MCF 10A (cell line): ENCODE data around the gene HORMAD2. TPM values are rescaled to one million over a fixed set of nuclear protein-coding genes. Genes with fewer than 3 reads are reported as not detected.
"Not testable (repeated sequence)": the region's sequence is repeated elsewhere in the genome, so short reads cannot be mapped to it uniquely, and the experiment has no call there.

Experiments
- BruUV-seq: library from RNA; stranded (reverse); fragments of 400-500 nt; replicated peaks from 2 replicates; lab custom pipeline; 2021; lab: Mats Ljungman, UMichigan
- CTCF ChIA-PET: fragments of 300-600 bp; sonication (Branson Sonifier 250); formaldehyde crosslinking; extraction: SDS; loops from one replicate; lab custom pipeline; 2021; ENCODE audit warnings: antibody characterized with exemption, inconsistent platforms; lab: Yijun Ruan, JAX
- POLR2A ChIA-PET: fragments of 300-600, 350-650 bp; sonication (Branson Sonifier 250); formaldehyde crosslinking; extraction: SDS; loops from one replicate; lab custom pipeline; 2020; ENCODE audit warnings: antibody characterized with exemption, inconsistent platforms; lab: Yijun Ruan, JAX
- DNase-seq: peaks from one replicate; pipeline ENCODE4 v3.0.0-alpha.2; 2018; ENCODE audit not compliant: unreplicated experiment
- H3K27ac Mint-ChIP-seq: one replicate; pipeline ENCODE4 v1.8.0; 2022; ENCODE audit warnings: mild to moderate bottlenecking, low read depth, mixed read lengths; ENCODE audit not compliant: unreplicated experiment
- H3K27me3 Mint-ChIP-seq: one replicate; pipeline ENCODE4 v1.8.0; 2022; ENCODE audit warnings: mixed read lengths; ENCODE audit not compliant: insufficient read depth, unreplicated experiment
- H3K36me3 Mint-ChIP-seq: one replicate; pipeline ENCODE4 v1.8.0; 2022; ENCODE audit warnings: mild to moderate bottlenecking, moderate library complexity, mixed read lengths; ENCODE audit not compliant: insufficient read depth, unreplicated experiment
- H3K4me1 Mint-ChIP-seq: one replicate; pipeline ENCODE4 v1.8.0; 2022; ENCODE audit warnings: mixed read lengths; ENCODE audit not compliant: insufficient read depth, unreplicated experiment
- H3K4me3 Mint-ChIP-seq: one replicate; pipeline ENCODE4 v1.8.0; 2022; ENCODE audit warnings: mild to moderate bottlenecking, moderate library complexity, mixed read lengths; ENCODE audit not compliant: unreplicated experiment
- H3K9me3 Mint-ChIP-seq: one replicate; pipeline ENCODE4 v1.8.0; 2022; ENCODE audit warnings: mixed read lengths; ENCODE audit not compliant: unreplicated experiment
- CTCF ChIP-seq: fragments of 200-600 bp; IDR thresholded peaks from one replicate; pipeline ENCODE4 v1.8.0; 2022; ENCODE audit warnings: antibody characterized with exemption, mild to moderate bottlenecking; ENCODE audit not compliant: unreplicated experiment
- intact Hi-C: fragments of 100-400 bp; cut with micrococcal nuclease; formaldehyde crosslinking; loops from 2 replicates; pipeline ENCODE4 v1.14.1; 2022
- total RNA-seq: library from RNA; stranded (reverse); gene quantifications from 2 replicates; pipeline ENCODE4 v1.2.3, GENCODE V29; 2022

Gene HORMAD2
- total RNA-seq, 1 experiment from 2014 or later = not detected

GRCh38 chr22:30212996-30213441 lies 132.8 kb downstream of the HORMAD2 start:
- BruUV-seq = no TSS peak
- no peaks in the 10 kb centered on the region for H3K9me3 Mint-ChIP-seq
- DNase-seq = no peak
- CTCF ChIA-PET = interaction anchor here (1.2 kb wide), 1 partner anchor 50 kb away, joined by 3 read pairs; no protein-coding TSS in a partner anchor
- no peak overlapping the region for H3K27ac Mint-ChIP-seq
- H3K4me1 Mint-ChIP-seq = peaks cover 37% of the 10 kb centered on the region
- POLR2A ChIA-PET = interaction anchor here (0.7 to 1.7 kb wide), 7 partner anchors 12 to 185 kb away, joined by 3 to 7 read pairs (median 4); no protein-coding TSS in a partner anchor
- H3K36me3 Mint-ChIP-seq = no peaks in the 10 kb centered on the region
- H3K4me3 Mint-ChIP-seq = no peak overlapping the region
- intact Hi-C loops = no loop called here
- no peak for TF ChIP-seq CTCF
- H3K27me3 Mint-ChIP-seq = no peaks in the 10 kb centered on the region

- TF ChIP-seq CTCF = no peak
- Mint-ChIP-seq H3K4me1 (peaks cover 30% of the 10 kb centered on the region), H3K4me3 (no peak overlapping the region), H3K36me3 (peaks cover 6% of the 10 kb centered on the region), H3K9me3 (no peaks in the 10 kb centered on the region), H3K27ac (no peak overlapping the region), H3K27me3 (no peaks in the 10 kb centered on the region)
- ChIA-PET CTCF (interaction anchor here (1.1 kb wide), 1 partner anchor 41 kb away, joined by 3 read pairs; no protein-coding TSS in a partner anchor), POLR2A (interaction anchor here (0.6 to 1.2 kb wide), 2 partner anchors 12 to 16 kb away, joined by 3 to 4 read pairs; no protein-coding TSS in a partner anchor)
- no TSS peak for BruUV-seq
- intact Hi-C loops = no loop called here
- DNase-seq = no peak
These were observed 134.6 kb downstream of the HORMAD2 start for GRCh38 chr22:30214703-30215407.

GRCh38 chr22:30216272-30216671 lies 136.0 kb downstream of the HORMAD2 start:
- H3K27ac Mint-ChIP-seq, BruUV-seq, H3K4me3 Mint-ChIP-seq: not testable (repeated sequence)

GRCh38 chr22:30216710-30217109 lies 136.4 kb downstream of the HORMAD2 start:
- TF ChIP-seq CTCF = no peak
- ChIA-PET CTCF (no interaction called here), POLR2A (no interaction called here)
- no peak overlapping the region for H3K27ac Mint-ChIP-seq
- no peaks in the 10 kb centered on the region for H3K9me3 Mint-ChIP-seq
- H3K4me1 Mint-ChIP-seq = peaks cover 19% of the 10 kb centered on the region
- no peak overlapping the region for H3K4me3 Mint-ChIP-seq
- H3K27me3 Mint-ChIP-seq = no peaks in the 10 kb centered on the region
- no peak for DNase-seq
- no TSS peak for BruUV-seq
- intact Hi-C loops = no loop called here
- peaks cover 6% of the 10 kb centered on the region for H3K36me3 Mint-ChIP-seq

More at GRCh38 chr22:30216272-30216671, 136.0 kb downstream of the HORMAD2 start:
- POLR2A ChIA-PET, H3K27me3 Mint-ChIP-seq, H3K36me3 Mint-ChIP-seq, CTCF ChIA-PET, H3K9me3 Mint-ChIP-seq, DNase-seq, intact Hi-C loops: not testable (repeated sequence)
- peaks cover 19% of the 10 kb centered on the region for H3K4me1 Mint-ChIP-seq
